ENCODE results near the gene ITGB8.

ITGB8 gene

GRCh38 chr7:20464891-20465290 is 134.2 kb downstream of the ITGB8 start:
- no peak for DNase-seq (ENCODE audit: low read depth, low spot score)

Measured in smooth muscle cell of the brain vasculature (primary cell).